Measurements from ENCODE around the gene GRIN2C.

The GRIN2C gene

DNA sequence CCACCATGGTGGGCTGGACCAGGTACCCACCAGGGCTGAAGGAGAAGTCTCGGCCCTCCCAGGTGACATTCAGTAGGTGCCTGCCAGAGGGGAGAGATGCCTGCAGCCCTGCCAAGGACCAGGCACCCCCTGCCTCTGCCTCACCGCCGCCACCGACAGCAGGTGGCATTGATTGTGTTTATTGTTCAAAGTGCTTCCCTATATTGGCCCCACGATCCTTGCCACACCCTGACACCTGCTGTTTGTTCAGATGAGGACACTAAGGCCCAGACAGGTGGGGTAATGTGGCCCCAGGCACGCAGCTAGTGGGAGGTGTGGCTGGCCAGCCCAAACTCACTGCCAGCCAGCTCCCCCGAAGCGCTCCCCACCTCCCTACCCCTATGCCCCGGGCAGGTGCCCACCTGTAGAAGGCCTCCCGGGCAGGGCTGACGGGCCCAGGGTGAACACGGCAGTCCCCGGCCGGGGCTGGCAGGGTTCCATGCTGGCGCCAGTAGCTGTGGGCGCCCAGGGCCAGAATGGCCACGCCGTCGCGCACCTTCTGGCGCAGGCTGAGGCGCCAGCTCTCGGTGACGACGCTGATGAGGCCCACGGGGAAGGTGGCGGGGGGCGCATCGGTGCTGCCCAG is 8.0 kb downstream of the GRIN2C start:
- TF ChIP-seq NFIC (IDR thresholded peaks at IDR 0.05), result no peak
- TF ChIP-seq CREB1 (IDR thresholded peaks at IDR 0.05; ENCODE audit: low read depth), result no peak
- TF ChIP-seq TAF1 (IDR thresholded peaks at IDR 0.05; ENCODE audit: low read depth), result no peak
- TF ChIP-seq, protein P1, sequence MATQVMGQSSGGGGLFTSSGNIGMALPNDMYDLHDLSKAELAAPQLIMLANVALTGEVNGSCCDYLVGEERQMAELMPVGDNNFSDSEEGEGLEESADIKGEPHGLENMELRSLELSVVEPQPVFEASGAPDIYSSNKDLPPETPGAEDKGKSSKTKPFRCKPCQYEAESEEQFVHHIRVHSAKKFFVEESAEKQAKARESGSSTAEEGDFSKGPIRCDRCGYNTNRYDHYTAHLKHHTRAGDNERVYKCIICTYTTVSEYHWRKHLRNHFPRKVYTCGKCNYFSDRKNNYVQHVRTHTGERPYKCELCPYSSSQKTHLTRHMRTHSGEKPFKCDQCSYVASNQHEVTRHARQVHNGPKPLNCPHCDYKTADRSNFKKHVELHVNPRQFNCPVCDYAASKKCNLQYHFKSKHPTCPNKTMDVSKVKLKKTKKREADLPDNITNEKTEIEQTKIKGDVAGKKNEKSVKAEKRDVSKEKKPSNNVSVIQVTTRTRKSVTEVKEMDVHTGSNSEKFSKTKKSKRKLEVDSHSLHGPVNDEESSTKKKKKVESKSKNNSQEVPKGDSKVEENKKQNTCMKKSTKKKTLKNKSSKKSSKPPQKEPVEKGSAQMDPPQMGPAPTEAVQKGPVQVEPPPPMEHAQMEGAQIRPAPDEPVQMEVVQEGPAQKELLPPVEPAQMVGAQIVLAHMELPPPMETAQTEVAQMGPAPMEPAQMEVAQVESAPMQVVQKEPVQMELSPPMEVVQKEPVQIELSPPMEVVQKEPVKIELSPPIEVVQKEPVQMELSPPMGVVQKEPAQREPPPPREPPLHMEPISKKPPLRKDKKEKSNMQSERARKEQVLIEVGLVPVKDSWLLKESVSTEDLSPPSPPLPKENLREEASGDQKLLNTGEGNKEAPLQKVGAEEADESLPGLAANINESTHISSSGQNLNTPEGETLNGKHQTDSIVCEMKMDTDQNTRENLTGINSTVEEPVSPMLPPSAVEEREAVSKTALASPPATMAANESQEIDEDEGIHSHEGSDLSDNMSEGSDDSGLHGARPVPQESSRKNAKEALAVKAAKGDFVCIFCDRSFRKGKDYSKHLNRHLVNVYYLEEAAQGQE (IDR thresholded peaks at IDR 0.05; ENCODE audit: low read depth), result no peak
- no peak for TF ChIP-seq EP300 (IDR thresholded peaks at IDR 0.05; ENCODE audit: borderline replicate concordance)
- TF ChIP-seq EGR1 (IDR thresholded peaks at IDR 0.05), result no peak
- TF ChIP-seq, protein P2, sequence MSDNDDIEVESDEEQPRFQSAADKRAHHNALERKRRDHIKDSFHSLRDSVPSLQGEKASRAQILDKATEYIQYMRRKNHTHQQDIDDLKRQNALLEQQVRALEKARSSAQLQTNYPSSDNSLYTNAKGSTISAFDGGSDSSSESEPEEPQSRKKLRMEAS (IDR thresholded peaks at IDR 0.05), result no peak
- TF ChIP-seq RAD21 (IDR thresholded peaks at IDR 0.05; ENCODE audit: low read depth), result no peak
- TF ChIP-seq, protein P3, sequence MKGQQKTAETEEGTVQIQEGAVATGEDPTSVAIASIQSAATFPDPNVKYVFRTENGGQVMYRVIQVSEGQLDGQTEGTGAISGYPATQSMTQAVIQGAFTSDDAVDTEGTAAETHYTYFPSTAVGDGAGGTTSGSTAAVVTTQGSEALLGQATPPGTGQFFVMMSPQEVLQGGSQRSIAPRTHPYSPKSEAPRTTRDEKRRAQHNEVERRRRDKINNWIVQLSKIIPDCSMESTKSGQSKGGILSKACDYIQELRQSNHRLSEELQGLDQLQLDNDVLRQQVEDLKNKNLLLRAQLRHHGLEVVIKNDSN (IDR thresholded peaks at IDR 0.05), result no peak
- no peak for TF ChIP-seq FOXM1 (IDR thresholded peaks at IDR 0.05; ENCODE audit: borderline replicate concordance, low read depth)
- no peak; the same call in 1 of the 2 replicates for TF ChIP-seq ZBTB7A (IDR thresholded peaks at IDR 0.05; ENCODE audit: low read depth)
- no peak for TF ChIP-seq TCF12 (IDR thresholded peaks at IDR 0.05; ENCODE audit: low read depth)
- TF ChIP-seq YY1 (IDR thresholded peaks at IDR 0.05; ENCODE audit: low read depth), result no peak
- TF ChIP-seq TEAD4 (IDR thresholded peaks at IDR 0.05), result no peak

DNA sequence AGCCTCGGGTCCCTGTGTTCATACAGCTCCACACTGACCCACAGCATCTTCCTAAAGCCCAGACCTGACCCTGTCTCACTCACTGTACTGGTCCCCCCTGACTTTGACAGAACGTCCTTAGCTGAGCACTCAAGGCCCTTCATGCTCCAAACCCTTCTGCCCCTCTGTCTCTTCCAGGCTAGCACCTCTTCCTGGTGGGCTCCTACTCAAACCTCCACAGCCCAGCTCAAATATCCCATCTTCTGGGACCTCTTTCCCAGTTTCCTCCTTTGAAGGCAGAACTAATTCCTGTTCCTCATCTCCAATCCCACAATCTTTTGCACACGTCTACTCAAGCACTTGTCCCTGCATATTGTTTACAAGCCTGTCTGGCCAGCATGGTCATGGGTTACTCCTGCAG is 8.8 kb downstream of the GRIN2C start:
- TF ChIP-seq TCF12 (IDR thresholded peaks at IDR 0.05; ENCODE audit: low read depth) (no peak), EGR1 (IDR thresholded peaks at IDR 0.05) (no peak), YY1 (IDR thresholded peaks at IDR 0.05; ENCODE audit: low read depth) (no peak), NFIC (IDR thresholded peaks at IDR 0.05) (no peak)
- TF ChIP-seq, protein P2 (IDR thresholded peaks at IDR 0.05), result no peak

DNA sequence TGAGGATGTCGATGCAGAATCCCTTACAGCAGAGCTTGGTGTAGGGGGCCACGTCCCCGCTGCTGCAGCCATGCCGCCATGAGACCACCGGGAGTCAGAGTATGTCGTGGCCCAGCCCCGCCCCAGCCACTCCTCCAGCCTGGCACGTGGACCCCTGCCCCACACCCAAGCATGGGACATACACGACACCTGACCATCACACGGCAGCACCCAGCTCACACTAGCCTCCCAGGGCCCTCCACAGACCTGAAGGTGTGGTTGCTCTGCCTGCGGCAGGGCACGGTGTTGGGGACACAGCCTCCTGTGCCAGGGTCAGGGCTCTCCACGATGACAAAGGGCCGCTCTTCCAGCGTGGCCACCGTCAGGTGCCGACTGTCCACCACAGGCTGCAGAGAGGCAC is 9.4 kb downstream of the GRIN2C start:
- no peak for TF ChIP-seq CREB1 (IDR thresholded peaks at IDR 0.05; ENCODE audit: low read depth)
- TF ChIP-seq TAF1 (IDR thresholded peaks at IDR 0.05; ENCODE audit: low read depth), result no peak
- TF ChIP-seq, protein P1 (IDR thresholded peaks at IDR 0.05; ENCODE audit: low read depth), result no peak
- TF ChIP-seq FOXM1 (IDR thresholded peaks at IDR 0.05; ENCODE audit: borderline replicate concordance, low read depth), result no peak
- TF ChIP-seq, protein P3 (IDR thresholded peaks at IDR 0.05), result no peak
- no peak for TF ChIP-seq RAD21 (IDR thresholded peaks at IDR 0.05; ENCODE audit: low read depth)
- no peak for TF ChIP-seq NFIC (IDR thresholded peaks at IDR 0.05)
- no peak for TF ChIP-seq ZBTB7A (IDR thresholded peaks at IDR 0.05; ENCODE audit: low read depth)
- TF ChIP-seq TEAD4 (IDR thresholded peaks at IDR 0.05), result no peak
- no peak for TF ChIP-seq TCF12 (IDR thresholded peaks at IDR 0.05; ENCODE audit: low read depth)
- no peak for TF ChIP-seq YY1 (IDR thresholded peaks at IDR 0.05; ENCODE audit: low read depth)

DNA sequence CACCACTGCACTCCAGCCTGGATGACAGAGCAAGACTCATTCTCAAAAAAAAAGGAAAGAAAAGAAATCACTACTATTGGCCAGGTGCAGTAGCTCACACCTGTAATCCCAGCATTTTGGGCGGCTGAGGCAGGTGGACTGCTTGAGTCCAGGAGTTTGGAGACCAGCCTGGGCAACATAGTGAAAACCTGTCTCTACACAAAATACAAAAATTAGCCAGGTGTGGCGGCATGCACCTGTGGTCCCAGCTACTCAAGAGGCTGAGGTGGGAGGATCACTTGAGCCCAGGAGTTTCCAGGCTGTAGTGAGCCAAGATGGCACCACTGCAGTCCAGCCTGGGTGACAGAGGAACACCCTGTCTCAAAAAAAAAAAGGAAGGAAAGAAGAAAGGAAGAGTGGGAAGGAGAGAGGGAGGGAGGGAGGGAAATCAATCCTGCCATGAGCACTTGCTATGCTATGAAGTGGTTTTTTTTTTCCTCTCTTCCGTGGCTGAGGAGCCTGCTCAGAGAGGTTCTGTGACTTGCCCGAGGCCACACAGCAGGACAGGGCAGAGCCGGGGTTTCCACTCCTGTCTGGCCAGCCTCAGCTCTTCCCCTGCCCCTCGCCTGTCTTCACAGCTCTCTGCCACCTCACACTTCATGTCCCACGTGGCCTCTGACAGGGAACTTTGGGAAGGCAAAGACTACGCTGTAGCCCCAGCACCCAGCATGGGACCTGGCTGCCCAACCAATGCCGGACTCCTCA is 10.9 kb downstream of the GRIN2C start:
- no peak for TF ChIP-seq FOXM1 (IDR thresholded peaks at IDR 0.05; ENCODE audit: borderline replicate concordance, low read depth)
- TF ChIP-seq, protein P2 (IDR thresholded peaks at IDR 0.05), result peak; percentile 44; the same call in 1 of the 2 replicates

DNA sequence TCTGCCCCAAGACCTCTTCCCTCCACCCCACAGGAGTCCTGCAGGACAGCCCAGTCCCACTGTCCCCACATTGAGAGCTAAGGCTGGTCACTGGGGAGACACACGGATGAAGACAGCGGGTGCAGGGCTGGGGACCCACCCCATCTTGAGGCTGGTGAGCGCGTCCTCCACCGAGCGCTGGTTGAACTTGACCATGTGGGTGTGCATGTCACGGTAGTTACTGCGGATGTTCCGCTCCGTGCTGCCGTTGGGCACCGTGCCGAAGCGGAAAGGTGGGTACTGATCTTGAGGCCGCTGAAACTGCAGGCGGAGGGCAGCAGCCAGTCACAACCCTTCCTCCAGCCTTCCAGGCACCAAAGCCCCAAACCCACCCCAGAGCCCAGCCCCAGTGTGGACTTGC is 13.1 kb downstream of the GRIN2C start:
- TF ChIP-seq TCF12 (IDR thresholded peaks at IDR 0.05; ENCODE audit: low read depth) (no peak), NFIC (IDR thresholded peaks at IDR 0.05) (no peak), YY1 (IDR thresholded peaks at IDR 0.05; ENCODE audit: low read depth) (no peak), CEBPB (IDR thresholded peaks at IDR 0.05) (no peak), TEAD4 (IDR thresholded peaks at IDR 0.05) (no peak), EGR1 (IDR thresholded peaks at IDR 0.05) (no peak), EP300 (IDR thresholded peaks at IDR 0.05; ENCODE audit: borderline replicate concordance) (no peak), TAF1 (IDR thresholded peaks at IDR 0.05; ENCODE audit: low read depth) (no peak), FOXM1 (IDR thresholded peaks at IDR 0.05; ENCODE audit: borderline replicate concordance, low read depth) (no peak), ZBTB7A (IDR thresholded peaks at IDR 0.05; ENCODE audit: low read depth) (no peak), CREB1 (IDR thresholded peaks at IDR 0.05; ENCODE audit: low read depth) (no peak), RAD21 (IDR thresholded peaks at IDR 0.05; ENCODE audit: low read depth) (no peak)
- TF ChIP-seq, protein P2 (IDR thresholded peaks at IDR 0.05), result no peak
- TF ChIP-seq, protein P1 (IDR thresholded peaks at IDR 0.05; ENCODE audit: low read depth), result no peak
- TF ChIP-seq, protein P3 (IDR thresholded peaks at IDR 0.05), result no peak

Data from Ishikawa (cell line).